DMS114 treated with DMSO at 0.1 percent for 48 hours (cell line): Measurements from ENCODE around the gene HOXA13.

ENCODE experiments used
- DNase-seq: peaks from one replicate; lab custom pipeline; 2025; ENCODE audit not compliant: unreplicated experiment; lab: John Stamatoyannopoulos, UW

The HOXA13 gene

GRCh38 chr7:27193335-27194001 lies 6.4 kb downstream of the HOXA13 start:
- no peak for DNase-seq

GRCh38 chr7:27192546-27193334 lies 7.2 kb downstream of the HOXA13 start:
- DNase-seq: no peak

GRCh38 chr7:27191833-27192545 lies 7.9 kb downstream of the HOXA13 start:
- no peak for DNase-seq

GRCh38 chr7:27191161-27191731 lies 8.6 kb downstream of the HOXA13 start:
- DNase-seq: no peak

- DNase-seq: no peak
Measured at GRCh38 chr7:27189997-27190748, 9.7 kb downstream of the HOXA13 start.

- DNase-seq: no peak
Measured at GRCh38 chr7:27189295-27189996, 10.4 kb downstream of the HOXA13 start.

GRCh38 chr7:27188386-27189294 lies 11.3 kb downstream of the HOXA13 start:
- DNase-seq: no peak

- no peak for DNase-seq
Measured at GRCh38 chr7:27187475-27188385, 12.2 kb downstream of the HOXA13 start.

GRCh38 chr7:27186668-27187474 lies 13.0 kb downstream of the HOXA13 start:
- DNase-seq: no peak

- DNase-seq: no peak
Measured at GRCh38 chr7:27185854-27186667, 13.8 kb downstream of the HOXA13 start.

- DNase-seq: no peak
Measured at GRCh38 chr7:27185013-27185853, 14.7 kb downstream of the HOXA13 start, which contains the start of gene HOXA11. TSS of gene HOXA11 (minus strand) at chr7:27185232. CDS start at chr7:27185144, 88 bp downstream.

GRCh38 chr7:27184337-27185012 lies 15.4 kb downstream of the HOXA13 start:
- DNase-seq: no peak

- DNase-seq: no peak
Measured at GRCh38 chr7:27183682-27184336, 16.1 kb downstream of the HOXA13 start.
